ENCODE measurements around the gene HSPB9.
A peak's percentile ranks its signal among the peaks of the same experiment; 100 is the strongest.

GRCh38 chr17:42112552-42113176 lies 9.9 kb upstream of the HSPB9 start, which contains the start of gene DHX58:
- peak; percentile 87 for TF ChIP-seq POLR2AphosphoS5 (IDR thresholded peaks at IDR 0.05)
- TF ChIP-seq CTCF (IDR thresholded peaks at IDR 0.05): no peak

Data from prostate gland (tissue), 2 donors.